HAP-1 (cell line): ENCODE results near the gene WFDC5.
"Not testable (repeated sequence)": the region's sequence is repeated elsewhere in the genome, so short reads cannot be mapped to it uniquely, and the experiment has no call there.

Experiments
- DNase-seq, 2 experiments: peaks; one replicate each; pipeline ENCODE4 v3.0.0-alpha.2; 2016 to 2020; ENCODE audit warnings: low spot score in 2 of 2
- H3K27me3 ChIP-seq: fragments of 250-450 bp; sonication (Bioruptor Pico); 2 replicates; pipeline ENCODE4 v1.5.1; 2020; ENCODE audit warnings: low read depth, mild to moderate bottlenecking, moderate library complexity
- H3K36me3 ChIP-seq: fragments of 250-450 bp; sonication (Bioruptor Pico); replicated peaks from 2 replicates; pipeline ENCODE4 v1.5.1; 2020; ENCODE audit warnings: mild to moderate bottlenecking
- H3K4me1 ChIP-seq: fragments of 250-450 bp; sonication (Bioruptor Pico); 2 replicates; pipeline ENCODE4 v1.5.1; 2020; ENCODE audit warnings: mild to moderate bottlenecking
- H3K4me3 ChIP-seq: fragments of 250-450 bp; sonication (Bioruptor Pico); 2 replicates; pipeline ENCODE4 v1.5.1; 2020; ENCODE audit warnings: mild to moderate bottlenecking, moderate library complexity
- H3K9me3 ChIP-seq: fragments of 250-450 bp; sonication (Bioruptor Pico); 2 replicates; pipeline ENCODE4 v1.5.1; 2020; ENCODE audit warnings: mild to moderate bottlenecking, moderate library complexity
- in situ Hi-C: fragments of 300-500 bp; cut with MboI; formaldehyde crosslinking; loops from 3 replicates; pipeline ENCODE4 v1.14.3; 2020; ENCODE audit warnings: low sequenced_read_pairs, inconsistent platforms, mixed read lengths

The WFDC5 gene

GRCh38 chr20:45069261-45069660 lies 45.7 kb downstream of the WFDC5 start:
- Histone ChIP-seq H3K4me1 (no peaks in the 10 kb centered on the region), H3K27me3 (no peaks in the 10 kb centered on the region), H3K9me3 (no peaks in the 10 kb centered on the region), H3K36me3 (no peaks in the 10 kb centered on the region), H3K4me3 (no peak overlapping the region)
- in situ Hi-C loops, result no loop called here
- DNase-seq, result no peak

- in situ Hi-C loops, result no loop called here
- no peaks in the 10 kb centered on the region for H3K9me3 ChIP-seq
- H3K4me1 ChIP-seq, result no peaks in the 10 kb centered on the region
- no peak for DNase-seq
- H3K27me3 ChIP-seq, result no peaks in the 10 kb centered on the region
- no peaks in the 10 kb centered on the region for H3K36me3 ChIP-seq
- no peak overlapping the region for H3K4me3 ChIP-seq
Observed at GRCh38 chr20:45067558-45067957, 47.4 kb downstream of the WFDC5 start.

DNA sequence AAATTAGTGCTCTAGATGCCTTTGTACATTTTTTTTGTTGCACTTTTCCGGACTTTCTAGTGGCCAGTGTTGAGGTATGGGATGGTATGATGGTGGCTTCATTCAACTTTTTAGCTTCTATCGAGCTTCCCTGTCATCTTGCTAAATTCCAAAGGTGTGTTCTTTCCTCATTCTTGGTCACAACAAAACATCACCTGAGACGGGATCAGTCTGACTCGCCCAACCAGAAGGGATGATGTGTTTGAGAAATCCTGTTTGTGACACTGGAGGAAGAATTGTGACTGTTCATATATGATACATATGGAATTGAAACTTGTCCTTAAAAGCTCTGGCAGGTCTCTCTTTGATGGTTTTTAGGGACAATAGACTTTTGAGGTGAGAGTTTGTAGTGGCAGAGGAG lies 47.9 kb downstream of the WFDC5 start:
- no peaks in the 10 kb centered on the region for H3K27me3 ChIP-seq
- H3K9me3 ChIP-seq, result no peaks in the 10 kb centered on the region
- H3K4me3 ChIP-seq, result no peak overlapping the region
- no peaks in the 10 kb centered on the region for H3K4me1 ChIP-seq
- in situ Hi-C loops, result no loop called here
- DNase-seq, result no peak
- no peaks in the 10 kb centered on the region for H3K36me3 ChIP-seq

DNA sequence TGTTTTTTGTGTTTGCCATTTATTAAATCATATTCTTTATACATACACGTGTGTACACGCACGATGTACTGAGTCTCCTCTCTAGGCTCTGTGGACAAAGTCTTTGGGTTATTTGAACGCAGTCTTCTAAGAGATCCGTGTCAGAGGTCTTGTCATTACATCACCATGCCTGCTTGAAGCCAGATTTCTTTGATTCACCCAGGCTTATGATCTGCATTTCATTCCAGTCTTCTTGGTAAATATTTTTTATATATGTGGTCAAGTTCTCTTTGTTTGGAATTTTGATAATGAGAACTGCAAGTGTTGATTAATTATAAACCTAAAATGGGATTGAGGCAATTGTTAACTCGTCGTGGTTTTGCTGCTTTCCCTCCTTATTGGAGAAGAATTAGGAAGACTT lies 48.6 kb downstream of the WFDC5 start:
- no peaks in the 10 kb centered on the region for H3K4me1 ChIP-seq
- no peaks in the 10 kb centered on the region for H3K36me3 ChIP-seq

GRCh38 chr20:45064812-45065211 lies 50.2 kb downstream of the WFDC5 start:
- no peaks in the 10 kb centered on the region for H3K9me3 ChIP-seq
- no peaks in the 10 kb centered on the region for H3K36me3 ChIP-seq
- in situ Hi-C loops, result no loop called here
- no peak overlapping the region for H3K4me3 ChIP-seq
- DNase-seq, result no peak
- no peaks in the 10 kb centered on the region; the same call in 1 of the 2 replicates for H3K4me1 ChIP-seq
- H3K27me3 ChIP-seq, result no peaks in the 10 kb centered on the region

More for the DNA sequence above, 48.6 kb downstream of the WFDC5 start:
- no peaks in the 10 kb centered on the region for H3K9me3 ChIP-seq
- DNase-seq, result no peak
- H3K27me3 ChIP-seq, result no peaks in the 10 kb centered on the region
- in situ Hi-C loops, result no loop called here
- no peak overlapping the region for H3K4me3 ChIP-seq

DNA sequence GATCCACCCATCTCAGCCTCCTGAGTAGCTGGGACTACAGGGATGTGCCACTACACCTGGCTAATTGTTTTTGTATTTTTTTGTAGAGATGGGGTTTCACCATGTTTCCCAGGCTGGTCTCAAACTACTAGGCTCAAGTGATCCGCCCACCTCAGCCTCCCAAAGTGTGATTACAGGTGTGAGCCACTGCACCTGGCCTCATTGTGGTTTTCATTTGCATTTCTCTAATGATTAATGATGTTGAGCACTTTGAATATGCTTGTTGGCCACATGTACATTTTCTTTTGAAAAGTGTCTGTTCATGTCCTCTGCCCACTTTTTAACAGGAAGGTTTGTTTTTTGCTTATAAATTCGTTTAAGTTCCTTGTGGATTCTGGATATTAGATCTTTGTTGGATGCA lies 51.9 kb downstream of the WFDC5 start:
- H3K27me3 ChIP-seq, H3K36me3 ChIP-seq, H3K9me3 ChIP-seq, DNase-seq, in situ Hi-C loops, H3K4me1 ChIP-seq, H3K4me3 ChIP-seq: not testable (repeated sequence)

DNA sequence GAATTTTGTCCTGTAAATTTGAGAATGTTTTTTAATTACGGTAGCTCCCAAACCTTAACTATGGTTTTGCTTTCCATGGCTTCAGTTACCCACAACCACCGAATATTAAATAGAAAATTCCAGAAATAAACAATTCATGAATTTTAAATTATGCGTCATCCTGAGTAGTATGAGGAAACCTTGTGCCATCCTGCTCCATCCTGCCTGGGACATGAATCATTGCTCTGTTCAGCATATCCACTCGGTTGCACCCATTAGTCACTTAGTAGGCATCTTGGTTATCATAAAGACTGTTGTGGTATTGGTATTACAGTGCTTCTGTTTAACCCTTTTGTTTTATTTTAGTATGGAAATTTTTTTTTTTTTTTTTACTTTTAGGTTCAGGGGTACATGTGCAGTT lies 53.7 kb downstream of the WFDC5 start:
- DNase-seq, result no peak
- H3K4me3 ChIP-seq, result no peak overlapping the region
- H3K9me3 ChIP-seq, result no peaks in the 10 kb centered on the region
- no peaks in the 10 kb centered on the region; the same call in 1 of the 2 replicates for H3K4me1 ChIP-seq
- in situ Hi-C loops, result no loop called here
- H3K27me3 ChIP-seq, result no peaks in the 10 kb centered on the region
- peaks cover 9% of the 10 kb centered on the region; the same call in 1 of the 2 replicates for H3K36me3 ChIP-seq

GRCh38 chr20:45060294-45060693 lies 54.7 kb downstream of the WFDC5 start:
- in situ Hi-C loops, result no loop called here
- no peak overlapping the region for H3K4me3 ChIP-seq
- no peaks in the 10 kb centered on the region; the same call in 1 of the 2 replicates for H3K4me1 ChIP-seq
- H3K9me3 ChIP-seq, result no peaks in the 10 kb centered on the region
- H3K27me3 ChIP-seq, result no peaks in the 10 kb centered on the region
- peaks cover 9% of the 10 kb centered on the region; the same call in 1 of the 2 replicates for H3K36me3 ChIP-seq
- no peak for DNase-seq
